ENCODE data around the gene TBC1D9. TPM values are rescaled to one million over a fixed set of nuclear protein-coding genes. Genes with fewer than 3 reads are reported as not detected.

The TBC1D9 gene
- total RNA-seq, 1 donor from 2014 or later = 25.5 TPM

DNA sequence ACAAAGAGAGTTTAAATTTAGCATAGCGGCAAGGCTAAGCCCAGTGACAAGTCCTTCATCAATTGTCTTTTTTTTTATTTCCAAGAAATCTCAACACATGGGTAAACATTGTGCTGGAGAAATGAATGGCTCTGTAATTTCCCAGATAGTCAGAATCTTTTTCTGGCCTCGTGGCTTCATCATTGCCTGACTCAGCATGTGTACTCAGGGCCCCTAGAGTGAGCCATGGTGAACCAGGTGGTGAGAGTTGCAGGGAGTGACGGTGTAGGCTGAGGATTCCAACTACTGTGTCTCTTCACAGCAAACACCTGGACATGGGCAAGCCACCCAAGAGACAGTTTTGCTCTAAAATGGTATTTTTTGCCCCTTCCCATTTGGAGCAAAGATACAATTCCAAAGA is 144.3 kb downstream of the TBC1D9 start:
- Histone ChIP-seq H3K27me3 (no peaks in the 10 kb centered on the region), H3K9me3 (no peaks in the 10 kb centered on the region), H3K4me1 (no peaks in the 10 kb centered on the region), H3K27ac (no peak overlapping the region), H3K36me3 (no peaks in the 10 kb centered on the region), H3K4me3 (no peak overlapping the region)
- TF ChIP-seq, protein P1, sequence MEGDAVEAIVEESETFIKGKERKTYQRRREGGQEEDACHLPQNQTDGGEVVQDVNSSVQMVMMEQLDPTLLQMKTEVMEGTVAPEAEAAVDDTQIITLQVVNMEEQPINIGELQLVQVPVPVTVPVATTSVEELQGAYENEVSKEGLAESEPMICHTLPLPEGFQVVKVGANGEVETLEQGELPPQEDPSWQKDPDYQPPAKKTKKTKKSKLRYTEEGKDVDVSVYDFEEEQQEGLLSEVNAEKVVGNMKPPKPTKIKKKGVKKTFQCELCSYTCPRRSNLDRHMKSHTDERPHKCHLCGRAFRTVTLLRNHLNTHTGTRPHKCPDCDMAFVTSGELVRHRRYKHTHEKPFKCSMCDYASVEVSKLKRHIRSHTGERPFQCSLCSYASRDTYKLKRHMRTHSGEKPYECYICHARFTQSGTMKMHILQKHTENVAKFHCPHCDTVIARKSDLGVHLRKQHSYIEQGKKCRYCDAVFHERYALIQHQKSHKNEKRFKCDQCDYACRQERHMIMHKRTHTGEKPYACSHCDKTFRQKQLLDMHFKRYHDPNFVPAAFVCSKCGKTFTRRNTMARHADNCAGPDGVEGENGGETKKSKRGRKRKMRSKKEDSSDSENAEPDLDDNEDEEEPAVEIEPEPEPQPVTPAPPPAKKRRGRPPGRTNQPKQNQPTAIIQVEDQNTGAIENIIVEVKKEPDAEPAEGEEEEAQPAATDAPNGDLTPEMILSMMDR (IDR thresholded peaks at IDR 0.05) = no peak
- DNase-seq (ENCODE audit: low spot score in 2 of 2) = no peak
- intact Hi-C loops (cut with DNase I) = no loop called here

DNA sequence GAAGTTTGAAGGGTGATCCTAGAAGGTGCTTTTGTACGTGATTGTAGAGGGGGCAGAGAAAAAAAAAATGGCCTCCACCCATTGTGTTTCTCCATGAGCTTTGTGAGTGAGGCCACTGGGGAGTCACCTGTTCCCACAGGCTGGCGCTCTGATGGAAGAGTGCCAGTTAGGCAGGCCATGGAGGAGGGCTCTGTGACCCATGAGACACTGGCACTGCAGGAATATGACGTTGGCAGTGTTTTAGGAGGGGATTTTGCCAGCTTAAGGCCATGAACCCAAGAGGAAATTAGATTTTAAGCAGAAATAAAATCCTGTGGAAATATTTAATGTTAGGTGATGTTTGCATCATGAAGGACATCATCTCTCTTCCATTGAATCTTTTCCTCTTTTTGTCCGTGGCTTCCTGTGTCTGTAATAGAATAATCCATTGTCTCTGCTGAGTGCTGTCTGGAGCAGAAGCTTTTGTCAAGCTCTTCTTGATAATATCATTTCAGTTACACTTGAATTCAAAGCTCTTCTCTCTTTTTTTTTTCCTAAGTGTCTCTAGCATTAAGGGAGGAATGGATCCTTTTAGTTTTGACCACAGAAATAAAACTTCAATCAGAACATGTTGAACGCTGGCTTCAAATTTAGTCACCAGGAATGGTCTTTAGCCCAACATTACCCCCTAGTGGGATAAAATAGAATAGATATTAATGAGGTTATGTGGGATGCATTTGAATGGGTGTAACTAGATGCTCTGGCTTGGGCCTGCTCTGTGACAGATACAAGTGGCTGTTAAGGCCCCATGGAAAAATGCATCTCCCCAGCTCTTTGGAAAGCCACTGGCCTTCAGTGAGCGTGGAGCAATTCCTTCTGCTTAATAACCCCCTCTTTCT is 146.4 kb downstream of the TBC1D9 start:
- H3K4me1 ChIP-seq = no peaks in the 10 kb centered on the region
- no peaks in the 10 kb centered on the region for H3K36me3 ChIP-seq
- TF ChIP-seq, protein P1 (IDR thresholded peaks at IDR 0.05) = peak; percentile 6 to 50 (median 24)
- H3K27me3 ChIP-seq = no peaks in the 10 kb centered on the region
- H3K27ac ChIP-seq = no peak overlapping the region
- no peak overlapping the region for H3K4me3 ChIP-seq
- no peak for DNase-seq (ENCODE audit: low spot score in 2 of 2)
- intact Hi-C loops (cut with DNase I) = no loop called here
- no peaks in the 10 kb centered on the region for H3K9me3 ChIP-seq

DNA sequence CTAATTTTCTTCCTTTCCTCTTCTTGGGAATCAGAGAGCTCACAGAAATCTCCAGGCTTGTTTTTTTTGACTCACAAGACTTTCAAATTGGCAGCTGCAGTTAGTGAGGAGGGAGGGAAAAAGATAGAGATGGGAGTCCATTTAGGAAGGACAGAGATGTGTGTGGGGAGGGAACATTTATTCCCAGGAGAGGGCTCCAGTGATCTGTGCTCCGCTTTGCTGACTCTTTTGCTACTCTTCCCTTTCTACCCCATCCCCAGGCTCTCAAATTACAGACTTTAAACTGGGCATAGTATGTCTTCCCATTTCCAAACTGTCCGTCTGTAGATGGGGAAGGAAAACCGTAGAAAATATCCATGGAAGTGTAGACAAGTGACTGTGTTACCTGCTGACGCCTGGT is 148.3 kb downstream of the TBC1D9 start:
- H3K27me3 ChIP-seq = no peaks in the 10 kb centered on the region
- TF ChIP-seq, protein P1 (IDR thresholded peaks at IDR 0.05) = no peak
- H3K27ac ChIP-seq = no peak overlapping the region
- no peak for DNase-seq (ENCODE audit: low spot score in 2 of 2)
- no peak overlapping the region for H3K4me3 ChIP-seq
- intact Hi-C loops (cut with DNase I) = no loop called here
- H3K9me3 ChIP-seq = no peaks in the 10 kb centered on the region
- H3K4me1 ChIP-seq = no peaks in the 10 kb centered on the region
- H3K36me3 ChIP-seq = no peaks in the 10 kb centered on the region

DNA sequence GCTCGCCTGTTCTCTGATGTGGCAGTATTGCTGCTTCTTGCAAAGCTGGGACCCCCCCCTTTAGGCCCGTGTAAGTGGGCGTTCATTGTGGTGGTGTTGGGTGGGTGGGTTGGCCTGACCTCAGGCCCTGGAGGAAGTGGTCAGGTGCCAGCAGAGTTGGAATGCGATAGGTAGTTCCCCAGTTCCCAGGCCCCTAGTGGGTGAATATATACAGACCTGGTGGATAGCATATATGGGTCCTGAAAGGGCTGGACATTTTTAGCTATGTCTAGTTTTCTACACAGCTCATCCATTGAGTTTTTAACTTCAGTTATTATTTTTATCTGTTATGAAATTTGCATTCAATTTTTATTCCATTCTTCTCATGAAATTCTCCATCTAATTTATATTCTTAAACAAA is 151.6 kb downstream of the TBC1D9 start:
- no peaks in the 10 kb centered on the region for H3K27me3 ChIP-seq
- H3K27ac ChIP-seq = no peak overlapping the region
- intact Hi-C loops (cut with DNase I) = no loop called here
- no peaks in the 10 kb centered on the region for H3K4me1 ChIP-seq
- no peak for DNase-seq (ENCODE audit: low spot score in 2 of 2)
- no peak overlapping the region for H3K4me3 ChIP-seq
- H3K9me3 ChIP-seq = no peaks in the 10 kb centered on the region
- no peaks in the 10 kb centered on the region for H3K36me3 ChIP-seq
- TF ChIP-seq, protein P1 (IDR thresholded peaks at IDR 0.05) = no peak

DNA sequence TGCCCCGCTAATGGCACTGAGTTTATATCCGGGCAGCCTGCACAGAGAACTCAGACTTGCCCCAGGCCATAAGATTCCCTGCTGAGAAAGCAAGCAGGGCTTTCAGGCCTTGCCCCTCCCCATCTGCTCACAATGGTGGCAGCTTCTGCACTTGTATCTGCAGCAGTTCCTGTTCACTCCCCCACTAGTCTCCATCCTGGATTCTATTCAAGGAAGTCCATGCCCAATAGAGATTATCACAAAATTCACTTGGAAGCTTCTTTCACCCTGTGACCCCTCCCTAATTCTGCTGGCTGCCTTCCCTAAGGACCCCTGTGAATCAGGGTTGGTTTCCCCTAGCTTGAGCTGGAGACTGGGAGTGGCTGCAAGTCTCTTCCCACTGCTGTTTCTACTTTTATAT is 152.9 kb downstream of the TBC1D9 start:
- intact Hi-C loops (cut with DNase I) = no loop called here
- H3K27ac ChIP-seq = no peak overlapping the region
- no peaks in the 10 kb centered on the region for H3K27me3 ChIP-seq
- H3K9me3 ChIP-seq = no peaks in the 10 kb centered on the region
- TF ChIP-seq, protein P1 (IDR thresholded peaks at IDR 0.05) = no peak
- H3K4me1 ChIP-seq = no peaks in the 10 kb centered on the region
- no peak for DNase-seq (ENCODE audit: low spot score in 2 of 2)
- no peak overlapping the region for H3K4me3 ChIP-seq
- no peaks in the 10 kb centered on the region for H3K36me3 ChIP-seq
